HG02840 (cell line): Measurements from ENCODE around the gene TUBGCP5.
"Not testable (repeated sequence)": the region's sequence is repeated elsewhere in the genome, so short reads cannot be mapped to it uniquely, and the experiment has no call there.

Source experiments
- ATAC-seq: cut with Tn5 transposase; IDR thresholded peaks from one replicate; pipeline ENCODE4 v1.9.1; 2021; ENCODE audit warnings: mild to moderate bottlenecking, moderate library complexity, moderate number of reproducible peaks; ENCODE audit not compliant: unreplicated experiment, low FRiP score

TUBGCP5 gene

DNA sequence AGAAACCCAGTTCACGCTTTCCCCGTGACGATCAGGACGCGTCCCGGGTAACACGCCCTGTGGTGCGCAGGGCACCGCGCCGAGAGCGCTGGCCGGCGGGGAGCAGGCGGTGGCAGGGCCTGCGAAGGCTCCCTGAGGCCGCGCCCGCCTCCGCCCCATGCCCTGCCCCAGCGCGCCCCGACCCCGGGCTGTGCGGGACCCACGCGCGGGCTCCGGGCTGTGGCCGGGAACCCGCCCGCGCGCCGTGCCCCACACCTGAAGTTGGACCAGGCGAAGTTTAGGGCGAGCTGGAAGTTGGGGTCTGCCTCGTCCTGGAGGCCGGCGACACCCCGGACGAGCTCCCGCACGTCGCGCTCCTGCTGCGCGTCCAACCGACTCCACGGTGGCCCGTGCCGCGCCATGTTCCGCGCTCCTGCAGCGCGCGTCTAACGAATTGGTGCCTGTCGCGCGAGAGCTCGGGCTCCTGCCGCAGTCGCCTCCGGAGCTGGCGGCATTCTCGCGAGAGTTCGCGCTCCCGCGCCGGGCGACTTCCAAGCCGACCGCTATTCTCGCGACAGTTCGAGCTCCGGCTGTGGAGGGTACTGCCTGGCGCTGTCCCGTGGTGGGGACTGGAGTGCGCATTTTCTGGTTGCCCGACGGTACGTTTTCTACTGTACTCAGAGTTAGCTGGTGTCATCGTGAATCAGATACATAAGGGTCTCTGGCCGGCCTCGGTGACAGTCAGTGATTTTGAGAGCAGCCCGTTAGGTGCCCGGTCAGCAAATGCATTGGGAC lies at the start of gene TUBGCP5:
TUBGCP5 (minus strand) TSS at position 427 of the 774 bp plus-strand sequence; CDS start at position 401, 26 bp downstream.
- peak; percentile 90 for ATAC-seq

- ATAC-seq: no peak
These were observed 43.7 kb upstream of the TUBGCP5 start for GRCh38 chr15:23083115-23083514.

GRCh38 chr15:23081996-23082737 lies 42.8 kb upstream of the TUBGCP5 start:
- not testable (repeated sequence) for ATAC-seq

GRCh38 chr15:23081271-23081670 lies 41.9 kb upstream of the TUBGCP5 start:
- ATAC-seq: no peak

DNA sequence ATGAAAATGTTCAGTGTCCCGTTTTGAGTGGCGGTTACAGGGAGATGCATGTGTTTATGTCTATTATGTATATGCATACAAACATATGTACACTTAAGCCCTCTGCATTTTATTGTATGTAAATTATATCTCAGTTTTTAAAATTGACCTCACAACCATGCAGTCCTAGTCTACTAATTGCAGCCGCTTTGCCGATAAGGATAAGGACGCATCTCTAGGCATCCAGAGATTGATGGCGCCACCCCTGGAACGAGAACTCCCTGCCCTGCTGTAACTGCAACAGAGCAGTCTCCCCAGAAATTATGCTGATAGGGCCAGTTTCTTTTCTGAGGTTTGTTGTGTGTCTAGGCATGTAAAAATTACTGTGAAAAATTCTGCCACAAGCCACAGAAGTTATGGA lies 40.4 kb upstream of the TUBGCP5 start:
- no peak for ATAC-seq

DNA sequence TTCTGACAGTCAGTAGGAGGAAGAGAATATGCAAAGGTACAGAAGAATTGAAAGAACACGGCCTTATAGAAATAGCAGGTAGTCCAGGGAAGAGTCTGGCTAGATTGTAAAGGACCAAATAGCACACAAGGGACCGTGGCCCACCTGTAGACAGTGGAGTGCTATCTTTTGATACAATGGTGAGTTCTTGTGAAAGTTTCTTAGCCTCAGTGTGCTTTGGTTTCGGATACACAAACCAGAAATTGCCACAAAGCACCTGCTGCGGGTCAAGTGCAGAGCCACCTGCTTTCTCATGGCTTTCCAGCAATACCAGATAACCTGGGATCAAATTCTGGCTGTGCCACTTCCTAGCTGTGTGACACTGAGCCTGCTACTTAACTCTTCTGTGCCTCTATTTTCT lies 36.6 kb upstream of the TUBGCP5 start:
- ATAC-seq: no peak

DNA sequence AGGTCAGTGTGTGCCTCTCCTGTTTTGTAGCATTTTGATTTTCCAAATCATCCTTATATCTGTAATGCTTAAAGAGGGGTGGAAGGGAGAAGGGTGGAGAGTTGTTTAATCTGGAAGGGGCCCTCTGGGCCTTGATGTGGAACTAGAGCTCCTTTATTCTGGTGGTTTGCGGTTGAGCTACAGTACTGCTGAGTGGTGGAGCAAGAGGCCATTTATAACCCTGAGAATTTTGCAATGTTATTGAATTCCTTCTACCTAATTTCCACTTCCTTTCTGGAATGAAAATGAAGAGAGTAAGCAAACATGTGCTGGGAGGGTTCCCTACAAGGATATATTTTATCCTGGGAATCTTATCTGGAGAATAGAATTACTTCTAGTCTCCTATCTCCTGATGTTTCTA lies 35.3 kb upstream of the TUBGCP5 start:
- no peak for ATAC-seq

DNA sequence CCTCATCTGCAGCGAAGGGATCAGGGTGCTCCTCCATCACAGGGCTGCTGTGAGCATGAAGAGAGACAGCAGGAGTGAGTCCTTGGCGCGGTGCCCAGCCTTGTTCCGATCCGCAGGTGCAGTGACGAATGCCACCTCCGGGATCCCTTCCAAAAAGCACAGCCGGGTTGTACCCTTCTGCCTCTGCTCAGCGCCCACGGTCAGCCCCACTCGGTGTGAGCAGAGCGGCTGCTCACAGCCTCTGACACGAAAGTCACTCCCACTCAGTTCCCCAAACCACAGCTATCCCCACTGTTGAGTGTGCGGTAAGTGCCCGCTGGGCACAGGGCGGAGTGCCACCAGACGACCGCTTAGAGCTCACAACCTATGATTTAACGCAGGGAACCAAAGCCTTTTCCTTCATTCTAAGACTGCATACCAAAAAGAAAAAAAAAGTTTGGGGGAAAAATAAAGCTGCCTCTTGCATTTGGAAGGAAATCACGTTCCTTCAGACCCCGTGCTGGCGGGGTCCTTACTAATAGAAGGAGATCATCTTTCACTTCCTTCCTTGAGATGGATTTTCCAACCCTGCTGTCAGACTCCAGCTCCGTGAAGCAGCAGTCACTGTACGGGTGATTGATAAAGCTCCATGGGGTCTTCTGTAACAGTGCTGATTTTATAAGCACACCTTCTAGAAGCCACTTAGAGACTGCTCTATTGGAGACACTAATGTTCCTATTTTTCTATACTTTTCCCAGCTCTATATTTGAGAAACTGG lies 34.7 kb upstream of the TUBGCP5 start:
- no peak for ATAC-seq

GRCh38 chr15:23072633-23073032 lies 33.3 kb upstream of the TUBGCP5 start:
- no peak for ATAC-seq

DNA sequence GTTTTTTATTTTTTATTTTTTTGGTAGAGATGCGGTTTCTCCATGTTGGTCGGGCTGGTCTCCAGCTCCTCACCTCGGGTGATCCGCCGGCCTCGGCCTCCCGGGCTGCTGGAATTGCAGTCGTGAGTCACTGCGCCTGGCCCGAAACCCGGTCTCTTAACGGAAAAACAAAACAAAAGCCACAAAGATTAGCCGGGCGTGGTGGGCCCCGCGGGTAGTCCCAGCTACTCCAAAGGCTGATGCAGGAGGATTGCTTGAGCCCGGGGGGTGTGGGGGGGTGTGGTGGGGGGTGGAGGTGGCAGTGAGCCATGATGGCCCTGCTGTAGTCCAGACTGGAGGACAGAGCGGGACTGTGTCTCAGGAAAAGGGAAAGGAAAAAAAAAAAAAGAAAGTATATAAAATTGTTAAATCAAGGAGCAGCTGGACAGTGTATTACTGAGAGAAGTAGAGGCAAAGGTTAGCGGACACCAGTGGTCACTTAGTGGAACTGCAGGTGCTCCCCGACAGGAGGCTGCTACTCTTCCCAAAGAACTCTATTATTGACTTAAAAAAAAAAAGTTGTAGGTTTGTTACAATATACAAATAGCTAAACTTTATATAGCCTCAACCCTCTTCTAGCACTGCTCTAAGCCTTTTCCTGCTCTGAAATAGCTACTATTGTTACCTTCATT lies 30.3 kb upstream of the TUBGCP5 start:
- no peak for ATAC-seq

DNA sequence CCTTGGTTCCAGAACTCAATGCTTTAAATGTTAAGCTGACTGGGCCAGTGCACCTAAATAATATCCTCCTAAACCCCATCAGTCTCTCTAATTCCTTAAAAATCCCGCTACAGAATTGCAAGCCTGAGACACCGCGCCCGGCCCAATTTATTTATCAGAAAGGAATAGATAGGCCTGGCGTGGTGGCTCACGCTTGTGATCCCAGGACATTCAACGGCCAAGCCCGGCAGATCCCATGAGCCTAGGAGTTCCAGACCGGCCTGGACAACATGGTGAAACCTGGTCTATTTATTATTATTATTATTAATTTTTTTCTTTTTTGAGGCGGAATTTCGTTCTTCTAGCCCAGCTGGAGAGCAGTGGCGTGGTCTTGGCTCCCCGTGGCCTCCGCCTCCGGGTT lies 28.0 kb upstream of the TUBGCP5 start:
- no peak for ATAC-seq

GRCh38 chr15:23065836-23066235 lies 26.5 kb upstream of the TUBGCP5 start:
- no peak for ATAC-seq

DNA sequence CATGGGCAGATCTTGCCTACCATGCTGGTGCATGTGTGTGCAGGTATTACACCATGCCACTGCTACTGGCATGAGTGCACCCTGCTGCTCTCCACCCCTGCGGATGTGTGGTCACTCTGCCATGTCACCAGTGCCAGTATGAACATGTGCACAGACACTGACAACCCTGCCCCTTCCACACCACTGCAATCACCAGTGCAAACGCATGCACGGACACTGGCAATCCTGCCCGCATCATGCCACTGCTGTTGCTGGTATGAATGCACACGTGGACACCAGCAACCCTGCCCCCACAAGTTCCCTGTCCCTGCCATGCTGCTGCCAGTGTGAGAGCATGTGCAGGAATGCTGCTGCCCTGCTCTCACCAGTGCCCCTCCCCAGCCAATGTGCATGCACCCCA lies 24.8 kb upstream of the TUBGCP5 start:
- no peak for ATAC-seq

DNA sequence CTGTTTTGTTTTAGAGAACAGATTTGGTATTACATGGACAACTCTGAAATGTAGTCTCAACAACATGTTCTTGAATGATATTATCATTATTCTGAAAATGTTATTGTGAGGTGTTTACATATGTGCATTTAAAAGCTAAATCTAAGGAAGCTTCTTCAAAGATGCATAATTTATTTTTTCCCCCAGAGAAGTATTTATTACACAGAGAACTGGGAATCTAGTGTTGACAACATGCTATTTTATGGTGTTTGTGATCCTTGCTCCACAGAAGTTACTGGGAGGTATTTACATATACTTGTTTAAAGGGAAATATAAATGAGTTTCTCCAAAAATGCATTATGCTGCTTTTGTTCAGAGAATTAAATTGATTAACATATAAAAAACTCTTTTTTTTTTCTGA lies 18.3 kb upstream of the TUBGCP5 start:
- no peak for ATAC-seq

DNA sequence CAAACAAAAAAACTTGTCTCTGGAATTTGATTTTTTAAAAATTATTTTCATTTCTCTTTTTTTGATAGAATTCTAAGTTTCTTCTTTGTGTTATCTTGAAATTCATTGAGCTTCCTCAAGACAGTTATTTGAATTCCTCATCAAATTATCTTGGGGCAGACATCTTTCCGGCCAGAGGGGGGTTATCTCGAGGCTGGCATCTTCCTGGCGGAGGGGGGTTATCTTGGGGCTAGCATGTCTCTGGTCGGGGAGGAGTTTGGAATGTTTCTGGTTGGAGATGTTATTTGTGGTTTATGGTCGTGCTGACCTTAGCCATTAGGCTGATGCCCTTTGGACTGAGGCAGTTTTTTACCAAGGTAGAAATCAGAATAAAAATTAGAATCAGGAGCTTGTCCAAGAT lies 15.9 kb upstream of the TUBGCP5 start:
- ATAC-seq: no peak

DNA sequence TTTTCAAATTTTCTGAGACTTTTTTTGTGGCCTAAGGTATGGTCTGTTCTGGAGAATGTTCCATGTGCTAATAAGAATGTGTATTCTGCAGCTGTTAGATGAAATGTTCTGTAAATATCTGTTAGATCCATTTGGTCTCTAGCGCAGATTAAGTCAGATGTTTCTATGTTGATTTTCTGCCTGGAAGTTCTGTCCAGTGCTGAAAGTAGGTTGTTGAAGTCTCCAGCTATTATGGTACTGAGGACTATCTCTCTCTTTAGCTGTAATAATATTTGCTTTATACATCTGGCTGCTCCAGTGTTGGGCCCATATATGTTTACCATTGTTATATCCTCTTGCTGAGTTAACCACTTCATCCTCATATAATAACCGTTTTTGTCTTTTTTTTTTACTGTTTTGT lies 13.2 kb upstream of the TUBGCP5 start:
- no peak for ATAC-seq

GRCh38 chr15:23050708-23051107 lies 11.3 kb upstream of the TUBGCP5 start:
- no peak for ATAC-seq

GRCh38 chr15:23049984-23050628 lies 10.7 kb upstream of the TUBGCP5 start:
- no peak for ATAC-seq

- not testable (repeated sequence) for ATAC-seq
These were observed 9.4 kb upstream of the TUBGCP5 start for GRCh38 chr15:23048572-23049282.
